A549 (cell line): Measurements from ENCODE around the gene FMNL2. TPM values are rescaled to one million over a fixed set of nuclear protein-coding genes. Genes with fewer than 3 reads are reported as not detected.

Experiments used
- ATAC-seq, 2 experiments: fragments of 200-7000 bp in 1 of 2; fragments of >200 bp in 1 of 2; cut with Nextera tagmentation in 1 of 2; cut with Tn5 transposase in 1 of 2; 3 replicates each; pipeline versions ENCODE4 v1.8.0 to v1.9.1; 2018 to 2020; ENCODE audit warnings: mild to moderate bottlenecking in 1 of 2, moderate library complexity in 1 of 2
- CTCF ChIA-PET: fragments of 300-600 bp; sonication (Branson Sonifier 250); formaldehyde crosslinking; extraction: SDS; loops from one replicate; lab custom pipeline; 2021; ENCODE audit warnings: antibody characterized with exemption, inconsistent platforms; lab: Yijun Ruan, JAX
- POLR2A ChIA-PET: fragments of 350-600 bp; formaldehyde crosslinking; extraction: SDS; loops from one replicate; lab custom pipeline; 2021; ENCODE audit warnings: antibody characterized with exemption, inconsistent platforms; lab: Yijun Ruan, JAX
- DNase-seq, 2 experiments: peaks; one replicate each; pipeline versions ENCODE4 v3.0.0 to v3.0.0-alpha.2; 2011 to 2016; ENCODE audit warnings: low read depth in 1 of 2, low spot score in 1 of 2
- FAIRE-seq: peaks from 2 replicates; lab custom pipeline; 2011; peaks lifted over from hg19 to GRCh38; lab: Jason Lieb, UNC
- H3K27ac ChIP-seq, 2 experiments: fragments of >200 bp; sonication (Bioruptor Twin); formaldehyde crosslinking; 3 replicates each; pipeline ENCODE4 v1.5.1; 2016 to 2017
- H3K4me1 ChIP-seq: fragments of >200 bp; sonication (Bioruptor Twin); formaldehyde crosslinking; 3 replicates; pipeline ENCODE4 v1.6.1; 2016
- H3K4me2 ChIP-seq: fragments of >200 bp; sonication (Bioruptor Twin); formaldehyde crosslinking; 3 replicates; pipeline ENCODE4 v1.6.1; 2016
- H3K4me3 ChIP-seq: fragments of >200 bp; sonication (Bioruptor Twin); formaldehyde crosslinking; 3 replicates; pipeline ENCODE4 v1.5.1; 2016
- H3K9me3 ChIP-seq: fragments of >200 bp; sonication (Bioruptor Twin); formaldehyde crosslinking; 3 replicates; pipeline ENCODE4 v1.6.1; 2016
- BCL3 ChIP-seq: fragments of >200 bp; sonication (Bioruptor Twin); formaldehyde crosslinking; IDR thresholded peaks from 3 replicates; pipeline ENCODE4 v1.6.1; 2016
- CBX2 ChIP-seq: fragments of 200-600 bp; sonication (generic); IDR thresholded peaks from 2 replicates; pipeline ENCODE4 v1.6.1; 2016; ENCODE audit warnings: low read depth, mild to moderate bottlenecking, borderline replicate concordance
- CEBPB ChIP-seq, 2 experiments: fragments of >200 bp in 1 of 2; sonication (Bioruptor Twin) in 1 of 2; formaldehyde crosslinking in 1 of 2; IDR thresholded peaks; 2 replicates each; pipeline ENCODE4 v1.6.1; 2012 to 2016
- CHD4 ChIP-seq: fragments of 200-600 bp; sonication (generic); IDR thresholded peaks from 2 replicates; pipeline ENCODE4 v1.6.1; 2016; ENCODE audit warnings: antibody characterized with exemption, mild to moderate bottlenecking, borderline replicate concordance
- CTCF ChIP-seq: fragments of >200 bp; sonication (Bioruptor Twin); formaldehyde crosslinking; IDR thresholded peaks from 3 replicates; pipeline ENCODE4 v1.5.1; 2016
- EHMT2 ChIP-seq: fragments of 200-600 bp; sonication (generic); IDR thresholded peaks from 2 replicates; pipeline ENCODE4 v1.6.1; 2016; ENCODE audit warnings: antibody characterized with exemption, low read depth, mild to moderate bottlenecking, moderate library complexity
- FOSL2 ChIP-seq, 2 experiments: fragments of 450-650 bp in 1 of 2; fragments of >200 bp in 1 of 2; sonication (Bioruptor Twin) in 1 of 2; formaldehyde crosslinking; IDR thresholded peaks; 2 replicates each; pipeline versions ENCODE4 v1.5.0 to v1.6.1; 2016 to 2020; ENCODE audit warnings: mild to moderate bottlenecking in 1 of 2, moderate library complexity in 1 of 2
- FOXS1 ChIP-seq: fragments of 250-450 bp; sonication (Bioruptor Pico); IDR thresholded peaks from 2 replicates; pipeline ENCODE4 v1.5.0; 2020; ENCODE audit warnings: mild to moderate bottlenecking, moderate library complexity
- HOXA7 ChIP-seq: fragments of 250-450 bp; sonication (Bioruptor Pico); IDR thresholded peaks from 2 replicates; pipeline ENCODE4 v1.5.0; 2020; ENCODE audit warnings: mild to moderate bottlenecking, moderate library complexity
- JUN ChIP-seq, 2 experiments: fragments of >200 bp; sonication (Bioruptor Twin); formaldehyde crosslinking; IDR thresholded peaks; 2 replicates in 1 of 2; 3 replicates in 1 of 2; pipeline ENCODE4 v1.6.1; 2016 to 2017
- KDM1A ChIP-seq: fragments of 200-600 bp; sonication (generic); IDR thresholded peaks from 2 replicates; pipeline ENCODE4 v1.6.1; 2016; ENCODE audit warnings: low read depth, mild to moderate bottlenecking
- MAFK ChIP-seq: fragments of 450-650 bp; IDR thresholded peaks from 2 replicates; pipeline ENCODE4 v1.6.1; 2014; ENCODE audit not compliant: partially characterized antibody
- MYC ChIP-seq: IDR thresholded peaks from 2 replicates; pipeline ENCODE4 v1.6.1; 2012; ENCODE audit warnings: mild to moderate bottlenecking, inconsistent platforms, low read length, improper control_type of control experiment, borderline replicate concordance
- NFE2L2 ChIP-seq: fragments of 150-350 bp; conservative IDR thresholded peaks from 2 replicates; pipeline ENCODE4 v1.6.1; 2014; ENCODE audit warnings: low read length
- PHF8 ChIP-seq: fragments of 200-600 bp; sonication (generic); IDR thresholded peaks from 2 replicates; pipeline ENCODE4 v1.6.1; 2016; ENCODE audit warnings: low read depth, mild to moderate bottlenecking, antibody characterized with exemption, moderate library complexity, borderline replicate concordance
- POLR2A ChIP-seq: IDR thresholded peaks from 2 replicates; pipeline ENCODE4 v1.6.1; 2012; ENCODE audit warnings: mild to moderate bottlenecking, low read length
- POLR2AphosphoS2 ChIP-seq: conservative IDR thresholded peaks from 2 replicates; pipeline ENCODE4 v1.6.1; 2012; ENCODE audit warnings: low read length, improper control_type of control experiment, inconsistent platforms
- RCOR1 ChIP-seq: fragments of 150-350 bp; IDR thresholded peaks from 2 replicates; pipeline ENCODE4 v1.6.1; 2014; ENCODE audit warnings: antibody characterized with exemption, low read length, low read depth
- SREBF2 ChIP-seq: fragments of 450-650 bp; IDR thresholded peaks from 2 replicates; pipeline ENCODE4 v1.6.1; 2014; ENCODE audit warnings: mild to moderate bottlenecking, moderate library complexity
- TFCP2L1 ChIP-seq: fragments of 250-450 bp; sonication (Bioruptor Pico); IDR thresholded peaks from 2 replicates; pipeline ENCODE4 v1.5.0; 2021; ENCODE audit warnings: mild to moderate bottlenecking
- TP53 ChIP-seq: fragments of 250-450 bp; sonication (Bioruptor Pico); IDR thresholded peaks from 2 replicates; pipeline ENCODE4 v1.5.0; 2021; ENCODE audit warnings: mild to moderate bottlenecking, moderate library complexity
- ZFP36 ChIP-seq: fragments of 450-650 bp; IDR thresholded peaks from 2 replicates; pipeline ENCODE4 v1.6.1; 2014; ENCODE audit warnings: borderline replicate concordance; ENCODE audit not compliant: partially characterized antibody
- WGBS: methylation state at CpG from one replicate; pipeline ENCODE4 v1.1.6; 2017; ENCODE audit errors: missing lambda C conversion rate; 5-methylcytosine and 5-hydroxymethylcytosine counted together
- polyA plus RNA-seq, 4 experiments: library from polyadenylated mRNA; depleted of rRNA in 3 of 4; stranded (reverse); fragments of >200 nt; fragmentation: RNase III in 1 of 4; extraction: RNeasy Plus Mini Kit Qiagen cat#74134 plus additional on column Dnase treatment in 1 of 4; gene quantifications; 2 replicates in 3 of 4; 3 replicates in 1 of 4; pipeline ENCODE4 v1.2.3, GENCODE V29; 2011 to 2017
- TF ChIP-seq, protein P1 (sequence below): IDR thresholded peaks from 2 replicates; pipeline ENCODE4 v1.6.1; 2012
- TF ChIP-seq, protein P2 (sequence below): fragments of 250-450 bp; sonication (Bioruptor Pico); IDR thresholded peaks from 2 replicates; pipeline ENCODE4 v1.5.0; 2021; ENCODE audit warnings: mild to moderate bottlenecking, moderate library complexity, borderline replicate concordance
- TF ChIP-seq, protein P3 (sequence below): fragments of 250-450 bp; sonication (Bioruptor Pico); IDR thresholded peaks from 2 replicates; pipeline ENCODE4 v1.5.0; 2020; ENCODE audit warnings: low read depth, mild to moderate bottlenecking, moderate library complexity

FMNL2 gene
- polyA plus RNA-seq, 2 of the 4 experiments (the other 2 are of a cell fraction), result 27.9 to 36.5 TPM

DNA sequence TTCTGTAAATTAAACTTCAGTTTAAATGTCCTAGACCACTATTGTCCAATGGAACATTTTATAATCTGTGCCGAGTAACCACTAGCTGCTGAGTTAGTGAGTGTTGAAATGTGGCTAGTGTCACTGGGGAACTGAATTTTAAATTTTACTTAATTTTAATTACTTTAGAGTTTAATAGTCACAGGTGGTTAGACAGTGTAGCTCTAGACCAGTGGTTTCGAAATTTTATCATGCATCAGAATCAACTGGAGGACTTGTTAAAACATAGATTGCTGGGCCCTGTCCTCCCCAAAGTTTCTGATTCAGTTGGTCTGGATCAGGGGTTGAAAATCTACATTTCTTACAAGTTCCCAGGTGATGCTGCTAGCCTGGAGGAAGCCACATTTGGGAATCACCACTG lies 110.4 kb downstream of the FMNL2 start:
- WGBS, result 76% methylated on average over 2 of the region's 2 CpGs
- no peak overlapping the region for H3K4me3 ChIP-seq
- peaks cover 37% of the 10 kb centered on the region for H3K4me1 ChIP-seq
- ChIA-PET POLR2A (interaction anchor here (0.9 kb wide), 1 partner anchor 9 kb away, joined by 5 read pairs; no protein-coding TSS in a partner anchor), CTCF (interaction anchor here (1.0 to 1.5 kb wide), 2 partner anchors 10 to 36 kb away, joined by 3 to 5 read pairs; no protein-coding TSS in a partner anchor)
- no peak for TF ChIP-seq PHF8
- no peak for TF ChIP-seq BCL3
- no peak for TF ChIP-seq JUN (IDR thresholded peaks at IDR 0.05)
- no peak for TF ChIP-seq MAFK
- no peak for TF ChIP-seq SREBF2
- TF ChIP-seq TP53, result no peak
- no peak for TF ChIP-seq RCOR1
- TF ChIP-seq, protein P1, sequence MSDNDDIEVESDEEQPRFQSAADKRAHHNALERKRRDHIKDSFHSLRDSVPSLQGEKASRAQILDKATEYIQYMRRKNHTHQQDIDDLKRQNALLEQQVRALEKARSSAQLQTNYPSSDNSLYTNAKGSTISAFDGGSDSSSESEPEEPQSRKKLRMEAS, result no peak
- no peak for TF ChIP-seq EHMT2
- TF ChIP-seq TFCP2L1, result no peak
- no peak for TF ChIP-seq NFE2L2
- no peak for TF ChIP-seq POLR2A
- no peak for TF ChIP-seq POLR2AphosphoS2
- TF ChIP-seq HOXA7 (CRISPR knock-in tag), result no peak
- TF ChIP-seq CBX2, result no peak
- TF ChIP-seq CEBPB (IDR thresholded peaks at IDR 0.05), result no peak
- FAIRE-seq, result no peak
- peak; percentile 11 to 13; a peak in 4 of 6 replicates for ATAC-seq
- DNase-seq, result no peak
- H3K4me2 ChIP-seq, result peak overlapping the region; percentile 63
- peak overlapping the region; percentile 31 to 73; a peak in 4 of 6 replicates for H3K27ac ChIP-seq
- H3K9me3 ChIP-seq, result no peaks in the 10 kb centered on the region

DNA sequence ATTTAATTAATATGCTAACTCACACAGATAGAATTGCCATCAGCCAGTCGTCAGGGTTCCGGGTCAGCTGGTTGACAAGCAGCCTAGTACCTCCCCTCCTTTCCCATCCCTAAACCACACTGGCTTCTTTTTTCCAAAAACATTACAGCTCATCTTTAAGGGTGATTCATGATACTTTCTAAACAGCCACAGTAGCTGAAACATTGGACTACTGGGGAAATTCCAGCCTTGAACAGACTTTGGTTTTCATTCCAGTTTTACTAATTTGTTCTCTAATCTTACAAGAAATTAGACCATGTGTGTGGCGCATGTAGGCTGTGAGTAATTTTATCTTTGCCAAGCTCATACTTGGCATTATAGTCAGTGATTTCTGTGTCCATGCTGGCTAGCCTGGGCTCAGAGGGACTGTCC lies 110.8 kb downstream of the FMNL2 start:
- TF ChIP-seq FOXS1 (CRISPR knock-in tag), result no peak
- TF ChIP-seq MYC, result no peak
- TF ChIP-seq CHD4, result no peak
- TF ChIP-seq BCL3, result 0 out of 3 replicates have a peak, but pooled peaks have one; percentile 22
- 0 out of 2 replicates have a peak, but pooled peaks have one; percentile 38 for TF ChIP-seq FOSL2 (IDR thresholded peaks at IDR 0.05)
- 0 out of 2 replicates have a peak, but pooled peaks have one; percentile 15 for TF ChIP-seq FOSL2 (CRISPR knock-in tag; IDR thresholded peaks at IDR 0.05)
- Histone ChIP-seq H3K4me1 (peaks cover 37% of the 10 kb centered on the region), H3K4me3 (no peak overlapping the region), H3K9me3 (no peaks in the 10 kb centered on the region), H3K27ac (peak overlapping the region; percentile 31 to 73; a peak in 4 of 6 replicates), H3K4me2 (peak overlapping the region; percentile 63)
- 12% methylated on average over 3 of the region's 3 CpGs for WGBS
- POLR2A ChIA-PET, result interaction anchor here (0.9 kb wide), 1 partner anchor 9 kb away, joined by 5 read pairs; no protein-coding TSS in a partner anchor
- no peak for FAIRE-seq
- peak; percentile 84 to 85 for ATAC-seq
- DNase-seq, result peak; percentile 15 to 24
- CTCF ChIA-PET, result interaction anchor here (0.7 to 1.5 kb wide), 3 partner anchors 10 to 47 kb away, joined by 3 to 5 read pairs (median 3); no protein-coding TSS in a partner anchor

- DNase-seq, result no peak
- CTCF ChIA-PET, result interaction anchor here (0.6 to 1.5 kb wide), 5 partner anchors 9 to 47 kb away, joined by 3 to 5 read pairs (median 3); no protein-coding TSS in a partner anchor
These were observed 111.2 kb downstream of the FMNL2 start for GRCh38 chr2:152446213-152446612.

More at GRCh38 chr2:152446213-152446612, 111.2 kb downstream of the FMNL2 start:
- ATAC-seq (no peak), FAIRE-seq (no peak)
- TF ChIP-seq FOSL2 (IDR thresholded peaks at IDR 0.05) (no peak), FOSL2 (CRISPR knock-in tag; IDR thresholded peaks at IDR 0.05) (no peak), RCOR1 (no peak), CTCF (no peak), KDM1A (no peak), CEBPB (IDR thresholded peaks at IDR 0.05) (0 out of 4 replicates have a peak, but pooled peaks of 1 of the 2 experiments have one; percentile 38), ZFP36 (no peak)
- TF ChIP-seq, protein P2, sequence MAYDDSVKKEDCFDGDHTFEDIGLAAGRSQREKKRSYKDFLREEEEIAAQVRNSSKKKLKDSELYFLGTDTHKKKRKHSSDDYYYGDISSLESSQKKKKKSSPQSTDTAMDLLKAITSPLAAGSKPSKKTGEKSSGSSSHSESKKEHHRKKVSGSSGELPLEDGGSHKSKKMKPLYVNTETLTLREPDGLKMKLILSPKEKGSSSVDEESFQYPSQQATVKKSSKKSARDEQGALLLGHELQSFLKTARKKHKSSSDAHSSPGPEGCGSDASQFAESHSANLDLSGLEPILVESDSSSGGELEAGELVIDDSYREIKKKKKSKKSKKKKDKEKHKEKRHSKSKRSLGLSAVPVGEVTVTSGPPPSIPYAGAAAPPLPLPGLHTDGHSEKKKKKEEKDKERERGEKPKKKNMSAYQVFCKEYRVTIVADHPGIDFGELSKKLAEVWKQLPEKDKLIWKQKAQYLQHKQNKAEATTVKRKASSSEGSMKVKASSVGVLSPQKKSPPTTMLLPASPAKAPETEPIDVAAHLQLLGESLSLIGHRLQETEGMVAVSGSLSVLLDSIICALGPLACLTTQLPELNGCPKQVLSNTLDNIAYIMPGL (CRISPR knock-in tag), result no peak
- TF ChIP-seq, protein P3, sequence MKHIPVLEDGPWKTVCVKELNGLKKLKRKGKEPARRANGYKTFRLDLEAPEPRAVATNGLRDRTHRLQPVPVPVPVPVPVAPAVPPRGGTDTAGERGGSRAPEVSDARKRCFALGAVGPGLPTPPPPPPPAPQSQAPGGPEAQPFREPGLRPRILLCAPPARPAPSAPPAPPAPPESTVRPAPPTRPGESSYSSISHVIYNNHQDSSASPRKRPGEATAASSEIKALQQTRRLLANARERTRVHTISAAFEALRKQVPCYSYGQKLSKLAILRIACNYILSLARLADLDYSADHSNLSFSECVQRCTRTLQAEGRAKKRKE (CRISPR knock-in tag), result no peak
- H3K9me3 ChIP-seq, result no peaks in the 10 kb centered on the region
- no peak overlapping the region for H3K4me3 ChIP-seq
- peak overlapping the region; percentile 63 for H3K4me2 ChIP-seq
- H3K4me1 ChIP-seq, result peaks cover 37% of the 10 kb centered on the region
- WGBS, result 8% methylated on average over 1 of the region's 1 CpG
- POLR2A ChIA-PET, result interaction anchor here (0.9 kb wide), 1 partner anchor 9 kb away, joined by 5 read pairs; no protein-coding TSS in a partner anchor
- H3K27ac ChIP-seq, result peak overlapping the region; percentile 31 to 73; a peak in 4 of 6 replicates
